Lung (tissue), 12 donors: ENCODE measurements around the gene SNRNP70. TPM values are rescaled to one million over a fixed set of nuclear protein-coding genes. Genes with fewer than 3 reads are reported as not detected.
A peak's percentile ranks its signal among the peaks of the same experiment; 100 is the strongest.

Source experiments
- ATAC-seq: fragments of 200-7000 bp; cut with Tn5 transposase; one replicate; pipeline ENCODE4 v1.9.1; 2020; ENCODE audit warnings: moderate number of reproducible peaks; ENCODE audit not compliant: insufficient read depth, low FRiP score
- DNase-seq, 3 donors: peaks; one replicate each; pipeline ENCODE4 v3.0.0-alpha.2; 2013 to 2017
- H3K27ac ChIP-seq, 2 donors: one replicate each; pipeline ENCODE4 v1.5.1; 2013; ENCODE audit warnings: mild to moderate bottlenecking in 2 of 2, moderate library complexity in 2 of 2, control low read depth in 1 of 2, inconsistent platforms in 1 of 2, low read depth in 1 of 2, low read length in 1 of 2
- H3K27me3 ChIP-seq, 3 donors: one replicate each; pipeline ENCODE4 v1.5.1; 2013; ENCODE audit warnings: low read length in 2 of 3; ENCODE audit not compliant: control insufficient read depth in 3 of 3, insufficient read depth in 3 of 3
- H3K36me3 ChIP-seq, 4 donors: one replicate each; pipeline ENCODE4 v1.5.1; 2013; ENCODE audit warnings: low read length in 4 of 4, mild to moderate bottlenecking in 1 of 4, moderate library complexity in 1 of 4; ENCODE audit not compliant: control insufficient read depth in 4 of 4, insufficient read depth in 4 of 4
- H3K4me1 ChIP-seq, 5 donors: one replicate each; pipeline ENCODE4 v1.5.1; 2013; ENCODE audit warnings: low read length in 5 of 5, mild to moderate bottlenecking in 2 of 5, moderate library complexity in 1 of 5; ENCODE audit not compliant: control insufficient read depth in 5 of 5, insufficient read depth in 5 of 5
- H3K4me3 ChIP-seq: one replicate; pipeline ENCODE4 v1.5.1; 2013; ENCODE audit warnings: mild to moderate bottlenecking, control low read depth, moderate library complexity
- H3K9ac ChIP-seq, 2 donors: one replicate each; pipeline ENCODE4 v1.5.1; 2013; ENCODE audit warnings: low read length in 2 of 2, control low read depth in 1 of 2; ENCODE audit not compliant: insufficient read depth in 1 of 2
- H3K9me3 ChIP-seq, 4 donors: one replicate each; pipeline ENCODE4 v1.5.1; 2013; ENCODE audit warnings: low read length in 3 of 4, mild to moderate bottlenecking in 1 of 4, moderate library complexity in 1 of 4; ENCODE audit not compliant: control insufficient read depth in 4 of 4, insufficient read depth in 3 of 4
- WGBS, 2 donors: extraction: QIAGEN DNeasy Blood & Tissue Kit; methylation state at CpG; one replicate each; pipeline ENCODE4 v1.1.7; 2013; 5-methylcytosine and 5-hydroxymethylcytosine counted together
- polyA plus RNA-seq, 2 donors: library from polyadenylated mRNA; stranded (reverse); fragments of 200-250 nt; gene quantifications; one replicate each; pipeline ENCODE4 v1.2.1, GENCODE V29; 2013
- total RNA-seq, 2 donors: library from RNA; depleted of rRNA in 1 of 2; stranded (reverse); fragments of >200 nt in 1 of 2; gene quantifications; one replicate each; pipeline ENCODE4 v1.2.1, GENCODE V29; 2014 to 2021
- TF ChIP-seq, protein P1 (sequence below): IDR thresholded peaks from 2 replicates; pipeline ENCODE4 v1.5.1; 2012; ENCODE audit warnings: mild to moderate bottlenecking; ENCODE audit errors: control extremely low read depth, extremely low read depth
- donor health status: control.
- donor health status: control.
- donor health status: Bipolar disorder and iron deficiency.
- donor health status: healthy.
- donor health status: DM: yes; HTN: yes; CAD: no.

Gene SNRNP70
- total and polyA plus RNA-seq, 4 donors, result 143 to 251 (median 180) TPM

DNA sequence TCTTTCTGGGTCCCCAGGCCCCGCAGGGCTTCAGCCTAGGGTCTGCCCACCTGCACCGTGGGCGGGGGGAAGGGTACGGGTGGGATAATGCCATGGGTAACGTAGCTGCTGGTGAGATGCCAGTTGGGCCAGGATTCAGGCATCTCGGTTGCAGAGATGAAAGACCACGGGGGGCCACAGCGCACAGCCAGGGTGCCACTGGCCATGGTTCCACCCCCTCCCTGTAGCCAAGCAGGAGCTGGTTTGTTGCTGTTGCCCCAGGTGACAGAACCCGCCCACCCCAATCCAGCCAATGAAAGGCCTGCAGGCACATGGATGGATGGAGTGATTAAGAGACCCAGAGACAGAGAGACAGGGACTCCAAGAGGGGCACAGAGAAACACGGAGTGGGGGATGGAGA lies 26.7 kb upstream of the SNRNP70 start:
- no peak overlapping the region for H3K9ac ChIP-seq
- H3K27ac ChIP-seq, result no peak overlapping the region
- no peak overlapping the region for H3K4me3 ChIP-seq
- H3K4me1 ChIP-seq, result peaks cover 0 to 21% (median 4%) of the 10 kb centered on the region in 5 donors
- no peaks in the 10 kb centered on the region for H3K36me3 ChIP-seq
- H3K27me3 ChIP-seq, result peaks cover 0 to 33% (median 22%) of the 10 kb centered on the region in 3 donors
- 46 to 47% methylated on average over 10 of the region's 10 CpGs for WGBS, 2 donors
- no peaks in the 10 kb centered on the region for H3K9me3 ChIP-seq
- ATAC-seq (no peak), DNase-seq (peak in 1 of 3 donors; percentile 21)
- TF ChIP-seq, protein P1, sequence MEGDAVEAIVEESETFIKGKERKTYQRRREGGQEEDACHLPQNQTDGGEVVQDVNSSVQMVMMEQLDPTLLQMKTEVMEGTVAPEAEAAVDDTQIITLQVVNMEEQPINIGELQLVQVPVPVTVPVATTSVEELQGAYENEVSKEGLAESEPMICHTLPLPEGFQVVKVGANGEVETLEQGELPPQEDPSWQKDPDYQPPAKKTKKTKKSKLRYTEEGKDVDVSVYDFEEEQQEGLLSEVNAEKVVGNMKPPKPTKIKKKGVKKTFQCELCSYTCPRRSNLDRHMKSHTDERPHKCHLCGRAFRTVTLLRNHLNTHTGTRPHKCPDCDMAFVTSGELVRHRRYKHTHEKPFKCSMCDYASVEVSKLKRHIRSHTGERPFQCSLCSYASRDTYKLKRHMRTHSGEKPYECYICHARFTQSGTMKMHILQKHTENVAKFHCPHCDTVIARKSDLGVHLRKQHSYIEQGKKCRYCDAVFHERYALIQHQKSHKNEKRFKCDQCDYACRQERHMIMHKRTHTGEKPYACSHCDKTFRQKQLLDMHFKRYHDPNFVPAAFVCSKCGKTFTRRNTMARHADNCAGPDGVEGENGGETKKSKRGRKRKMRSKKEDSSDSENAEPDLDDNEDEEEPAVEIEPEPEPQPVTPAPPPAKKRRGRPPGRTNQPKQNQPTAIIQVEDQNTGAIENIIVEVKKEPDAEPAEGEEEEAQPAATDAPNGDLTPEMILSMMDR, result no peak

DNA sequence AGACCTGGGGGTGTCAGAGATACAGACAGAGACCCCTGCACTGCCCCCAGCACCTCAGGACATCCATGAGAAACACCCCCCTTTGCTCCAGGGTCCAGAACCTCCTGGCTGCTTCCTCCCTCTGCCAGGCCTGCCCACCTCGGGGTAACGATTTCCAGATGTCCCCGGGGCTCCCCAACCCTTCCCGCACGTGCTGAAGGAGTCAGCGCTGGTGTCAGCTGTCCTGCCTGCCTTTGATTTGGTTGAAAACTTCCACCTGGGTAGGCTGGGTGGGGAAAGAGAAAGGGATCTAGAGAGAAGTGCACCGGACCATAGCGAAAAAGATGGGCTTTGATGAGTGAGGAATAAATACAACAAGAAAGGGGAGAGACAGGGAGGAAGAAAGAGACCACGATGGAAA lies 26.2 kb upstream of the SNRNP70 start:
- Histone ChIP-seq H3K27ac (no peak overlapping the region), H3K4me1 (peaks cover 0 to 21% (median 4%) of the 10 kb centered on the region in 5 donors), H3K9ac (no peak overlapping the region), H3K4me3 (no peak overlapping the region), H3K27me3 (peaks cover 0 to 33% (median 22%) of the 10 kb centered on the region in 3 donors), H3K9me3 (no peaks in the 10 kb centered on the region), H3K36me3 (no peaks in the 10 kb centered on the region)
- ATAC-seq (no peak), DNase-seq (no peak)
- 57 to 58% methylated on average over 9 of the region's 9 CpGs for WGBS, 2 donors
- TF ChIP-seq, protein P1, result no peak

DNA sequence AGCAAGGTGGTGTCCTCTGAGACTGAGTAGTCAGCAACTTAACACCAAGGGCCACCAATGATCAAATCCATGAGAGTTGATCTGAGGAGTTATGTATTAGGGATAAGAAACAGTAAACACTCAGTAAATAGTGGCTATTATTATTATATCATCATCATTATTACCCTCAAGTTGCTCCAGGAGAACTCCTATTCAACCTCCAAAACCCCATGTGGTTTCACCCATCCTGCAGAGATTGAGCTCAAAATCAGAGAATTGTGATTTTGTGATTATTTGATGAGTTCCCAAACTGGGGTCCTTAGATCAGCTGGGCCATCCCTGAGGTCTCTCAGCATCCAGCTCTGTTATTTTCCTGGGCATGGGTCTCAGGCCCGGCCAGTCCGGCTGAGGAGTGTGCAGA lies 24.3 kb upstream of the SNRNP70 start:
- H3K27me3 ChIP-seq, result peaks cover 0 to 36% (median 25%) of the 10 kb centered on the region in 3 donors

More for the DNA sequence above, 24.3 kb upstream of the SNRNP70 start:
- H3K9me3 ChIP-seq, result no peaks in the 10 kb centered on the region
- H3K4me3 ChIP-seq, result no peak overlapping the region
- WGBS, 2 donors, result 95 to 97% methylated on average over 2 of the region's 2 CpGs
- DNase-seq (no peak), ATAC-seq (no peak)
- TF ChIP-seq, protein P1, result no peak
- H3K4me1 ChIP-seq, result peaks cover 0 to 28% (median 4%) of the 10 kb centered on the region in 5 donors
- no peak overlapping the region for H3K9ac ChIP-seq
- no peak overlapping the region for H3K27ac ChIP-seq
- no peaks in the 10 kb centered on the region for H3K36me3 ChIP-seq
